GM18505 (cell line): ENCODE data around the gene SMARCC1.

Experiments used
- ATAC-seq: cut with Tn5 transposase; IDR thresholded peaks from one replicate; pipeline ENCODE4 v1.9.1; 2021; ENCODE audit not compliant: unreplicated experiment
- POLR2A ChIP-seq: IDR thresholded peaks from 4 replicates; pipeline ENCODE4 v1.6.1; 2011; ENCODE audit warnings: borderline replicate concordance; ENCODE audit not compliant: insufficient read depth, insufficient read length; ENCODE audit errors: extremely low read depth

The SMARCC1 gene

DNA sequence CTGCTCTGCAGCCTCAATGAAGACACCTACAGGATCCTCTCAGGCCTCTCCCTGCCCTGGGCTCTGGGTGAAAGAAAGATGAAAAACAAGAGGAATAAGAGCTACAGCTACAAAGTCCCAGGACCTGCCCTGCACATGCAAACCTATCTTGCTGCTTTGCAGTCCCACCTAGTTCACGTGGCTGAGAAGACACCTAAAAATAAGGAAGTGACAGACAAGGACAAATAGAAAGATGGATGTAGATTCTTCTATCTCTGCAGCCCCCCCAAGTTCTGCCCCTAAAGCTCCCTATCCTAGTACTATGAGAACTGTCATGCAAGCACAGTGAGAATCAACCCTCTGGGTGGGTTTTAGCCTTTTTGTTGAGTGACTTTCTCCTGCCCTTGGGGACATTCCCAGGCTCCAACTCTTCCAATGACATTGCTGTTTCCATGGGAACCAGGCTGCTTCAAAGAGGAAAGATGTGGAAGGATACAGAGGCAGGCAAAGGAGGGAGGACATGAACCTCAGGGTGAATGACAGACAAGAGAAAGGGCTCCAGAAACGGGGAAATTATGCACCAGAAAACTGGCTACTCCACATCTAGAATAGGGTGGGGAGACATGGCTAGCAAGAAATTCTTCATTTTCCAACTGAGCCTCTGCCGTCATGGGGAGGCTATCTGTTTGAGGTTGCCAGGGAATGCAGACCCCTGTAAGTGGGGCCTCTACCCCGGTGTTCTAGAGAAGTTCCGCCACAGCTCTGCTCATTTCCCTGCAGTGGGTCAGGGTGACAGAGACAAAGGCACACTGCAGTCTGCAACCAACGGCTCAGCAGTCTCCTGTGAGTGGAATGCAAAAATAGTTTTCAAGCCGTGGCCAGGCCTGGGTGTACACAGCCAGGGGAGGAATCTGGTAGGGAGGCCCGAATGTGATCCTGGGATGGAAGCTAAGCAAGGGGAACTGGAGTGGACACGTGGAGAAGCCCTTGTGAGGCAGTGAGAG, 208.2 kb downstream of the SMARCC1 start:
- TF ChIP-seq POLR2A: no peak
- ATAC-seq: no peak

DNA sequence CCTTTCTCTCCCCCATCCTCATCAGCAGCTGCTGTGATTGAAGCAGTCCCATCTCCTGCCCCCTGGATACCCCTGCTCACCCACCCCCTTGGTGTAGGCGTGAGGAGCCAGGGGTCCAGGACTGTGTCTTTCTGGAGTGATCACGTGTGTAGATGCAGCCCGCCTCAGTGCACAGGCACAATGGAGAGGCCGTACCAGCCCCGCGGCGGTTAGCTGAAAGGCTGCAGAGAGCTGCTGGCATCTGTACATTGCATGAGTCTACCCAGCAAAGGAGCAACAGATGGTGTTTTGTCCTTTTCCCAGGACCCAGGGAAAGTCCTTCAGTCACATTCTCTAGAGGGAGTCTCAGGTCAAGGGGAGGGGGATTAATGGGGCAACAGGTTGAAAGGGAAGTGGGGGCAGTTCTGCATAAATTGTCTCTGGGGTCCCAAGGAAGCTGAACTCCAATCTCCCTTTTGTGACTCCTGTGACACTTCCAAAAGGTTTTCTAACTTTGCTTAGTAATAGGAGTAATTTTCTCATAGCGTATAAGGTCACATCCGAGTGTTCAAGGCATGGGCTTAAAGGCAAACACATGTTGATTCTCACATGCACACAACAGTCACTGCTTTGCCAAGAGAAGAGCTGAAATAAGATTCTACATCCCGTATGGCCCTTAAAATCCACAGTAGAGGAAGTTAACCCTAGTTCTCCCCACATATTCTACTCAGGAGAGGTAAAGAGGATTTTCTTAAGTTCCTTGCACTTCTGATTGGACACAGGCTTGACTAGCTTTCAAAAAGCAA, 210.1 kb downstream of the SMARCC1 start:
- no peak for TF ChIP-seq POLR2A
- ATAC-seq: no peak

DNA sequence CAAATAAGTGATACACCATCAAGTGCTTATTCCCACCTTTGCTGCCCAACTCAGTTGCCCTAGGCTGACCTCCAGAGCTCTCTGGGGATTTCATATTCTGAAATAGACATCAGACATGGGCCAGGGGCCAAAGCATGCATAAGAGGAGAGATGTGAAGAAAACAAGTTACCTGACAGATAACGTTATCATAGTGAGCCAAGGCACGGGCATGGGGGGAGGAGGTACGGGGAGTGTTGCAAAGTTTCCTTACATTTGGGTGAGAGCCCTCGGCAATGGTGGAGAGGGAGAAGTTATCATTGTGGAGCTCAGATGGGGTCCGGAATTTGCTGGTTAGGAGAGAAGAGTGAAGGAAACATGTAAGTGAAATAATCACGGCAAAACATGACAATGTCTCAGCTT, 212.8 kb downstream of the SMARCC1 start:
- no peak for ATAC-seq
- TF ChIP-seq POLR2A: no peak

- no peak for ATAC-seq
Measured at GRCh38 chr3:47567149-47567548, 214.5 kb downstream of the SMARCC1 start.

GRCh38 chr3:47566667-47567066, 215.0 kb downstream of the SMARCC1 start:
- no peak for TF ChIP-seq POLR2A
- ATAC-seq: no peak

More at GRCh38 chr3:47567149-47567548, 214.5 kb downstream of the SMARCC1 start:
- TF ChIP-seq POLR2A: no peak

- TF ChIP-seq POLR2A: no peak
- ATAC-seq: no peak
Measured at GRCh38 chr3:47565734-47566550, 215.8 kb downstream of the SMARCC1 start.

- no peak for ATAC-seq
- TF ChIP-seq POLR2A: no peak
Measured at GRCh38 chr3:47556351-47556750, 225.3 kb downstream of the SMARCC1 start.

GRCh38 chr3:47554335-47554734, 227.4 kb downstream of the SMARCC1 start:
- TF ChIP-seq POLR2A: no peak
- ATAC-seq: no peak

- TF ChIP-seq POLR2A: no peak
- ATAC-seq: no peak
Measured at GRCh38 chr3:47553407-47553806, 228.3 kb downstream of the SMARCC1 start.

- ATAC-seq: no peak
- no peak for TF ChIP-seq POLR2A
Measured at GRCh38 chr3:47542471-47543173, 239.1 kb downstream of the SMARCC1 start.

GRCh38 chr3:47541583-47542108, 240.0 kb downstream of the SMARCC1 start:
- no peak for TF ChIP-seq POLR2A
- ATAC-seq: no peak

DNA sequence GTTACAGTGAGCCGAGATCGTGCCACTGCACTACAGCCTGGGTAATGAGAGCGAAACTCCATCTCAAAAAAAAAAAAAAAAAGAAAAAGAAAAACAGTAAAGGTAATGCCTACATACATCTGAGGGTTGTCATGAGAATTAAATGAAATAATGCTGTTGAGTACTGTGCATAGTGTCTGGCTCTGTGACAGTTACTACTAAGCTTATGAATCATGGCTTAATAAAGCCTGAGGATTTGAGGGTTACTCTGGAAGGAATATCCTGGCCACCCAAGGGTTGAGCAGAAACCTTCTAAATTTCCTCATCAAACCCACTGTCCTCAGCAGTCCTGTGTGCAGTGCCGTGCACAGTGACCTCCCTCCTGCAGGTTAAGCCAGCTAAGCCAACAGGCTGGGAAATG, 241.4 kb downstream of the SMARCC1 start:
- ATAC-seq: no peak
- TF ChIP-seq POLR2A: no peak
